Duodenal mucosa (tissue), 2 donors: ENCODE measurements around the gene BLOC1S5.

Source experiments
- H3K27ac ChIP-seq: one replicate; pipeline ENCODE4 v1.7.0; 2013; ENCODE audit warnings: low read depth, low read length
- H3K27me3 ChIP-seq, 2 donors: one replicate each; pipeline ENCODE4 v1.7.0; 2013; ENCODE audit warnings: low read length in 2 of 2, control low read depth in 1 of 2; ENCODE audit not compliant: insufficient read depth in 2 of 2, control insufficient read depth in 1 of 2
- H3K36me3 ChIP-seq, 2 donors: one replicate each; pipeline ENCODE4 v1.7.0; 2013; ENCODE audit warnings: low read length in 2 of 2, control low read depth in 1 of 2; ENCODE audit not compliant: insufficient read depth in 2 of 2, control insufficient read depth in 1 of 2
- H3K4me1 ChIP-seq, 2 donors: one replicate each; pipeline ENCODE4 v1.7.0; 2013; ENCODE audit warnings: low read length in 2 of 2, control low read depth in 1 of 2; ENCODE audit not compliant: insufficient read depth in 2 of 2, control insufficient read depth in 1 of 2
- H3K4me3 ChIP-seq, 2 donors: one replicate each; pipeline ENCODE4 v1.7.0; 2013; ENCODE audit warnings: low read length in 2 of 2, low read depth in 1 of 2
- H3K9ac ChIP-seq, 2 donors: one replicate each; pipeline ENCODE4 v1.7.0; 2013; ENCODE audit warnings: low read length in 2 of 2, low read depth in 1 of 2
- H3K9me3 ChIP-seq, 2 donors: one replicate each; pipeline ENCODE4 v1.7.0; 2013; ENCODE audit warnings: low read length in 2 of 2, control low read depth in 1 of 2; ENCODE audit not compliant: control insufficient read depth in 1 of 2

Gene BLOC1S5

GRCh38 chr6:8020083-8020482 is 44.1 kb downstream of the BLOC1S5 start:
- H3K9ac ChIP-seq: no peak overlapping the region
- no peaks in the 10 kb centered on the region for H3K27me3 ChIP-seq
- H3K4me3 ChIP-seq: no peak overlapping the region
- no peaks in the 10 kb centered on the region for H3K4me1 ChIP-seq
- no peak overlapping the region for H3K27ac ChIP-seq
- H3K9me3 ChIP-seq: no peaks in the 10 kb centered on the region
- no peaks in the 10 kb centered on the region for H3K36me3 ChIP-seq

- Histone ChIP-seq H3K27ac (no peak overlapping the region), H3K4me1 (no peaks in the 10 kb centered on the region), H3K36me3 (peaks cover 4 to 17% of the 10 kb centered on the region in 2 donors), H3K9ac (no peak overlapping the region), H3K4me3 (no peak overlapping the region), H3K27me3 (no peaks in the 10 kb centered on the region), H3K9me3 (no peaks in the 10 kb centered on the region)
These were observed 46.5 kb downstream of the BLOC1S5 start for GRCh38 chr6:8017705-8018104.

- Histone ChIP-seq H3K36me3 (peaks cover 4 to 17% of the 10 kb centered on the region in 2 donors), H3K27ac (no peak overlapping the region), H3K27me3 (no peaks in the 10 kb centered on the region), H3K9me3 (no peaks in the 10 kb centered on the region), H3K4me1 (no peaks in the 10 kb centered on the region), H3K9ac (no peak overlapping the region), H3K4me3 (peak overlapping the region in 1 of 2 donors; percentile 30)
These were observed 46.9 kb downstream of the BLOC1S5 start for GRCh38 chr6:8017276-8017701.

GRCh38 chr6:8014947-8015346 is 49.2 kb downstream of the BLOC1S5 start:
- Histone ChIP-seq H3K27me3 (no peaks in the 10 kb centered on the region), H3K4me3 (no peak overlapping the region), H3K27ac (no peak overlapping the region), H3K9me3 (no peaks in the 10 kb centered on the region), H3K36me3 (peaks cover 4 to 17% of the 10 kb centered on the region in 2 donors), H3K4me1 (no peaks in the 10 kb centered on the region), H3K9ac (no peak overlapping the region)

DNA sequence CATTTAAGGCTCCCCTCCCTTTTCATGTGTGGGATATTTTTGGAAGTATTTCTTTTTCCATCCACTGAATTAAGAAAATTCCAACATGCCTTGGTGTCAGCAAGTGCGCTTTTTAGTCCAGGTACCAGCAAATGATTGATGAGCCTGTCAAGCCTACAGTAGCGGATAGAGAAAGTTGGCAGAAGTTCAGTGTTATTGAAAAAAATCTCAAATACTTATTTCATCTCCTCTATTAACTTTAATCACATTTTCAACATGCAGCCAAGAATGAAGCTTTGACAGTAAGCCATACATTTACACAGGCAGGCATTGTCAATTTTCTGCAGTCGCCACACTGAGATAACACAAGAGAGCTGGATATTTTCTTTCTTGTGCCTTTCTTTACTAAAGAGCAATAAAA is 50.4 kb downstream of the BLOC1S5 start:
- Histone ChIP-seq H3K36me3 (peaks cover 4 to 17% of the 10 kb centered on the region in 2 donors), H3K27ac (no peak overlapping the region), H3K4me3 (no peak overlapping the region), H3K9ac (no peak overlapping the region), H3K27me3 (no peaks in the 10 kb centered on the region), H3K4me1 (no peaks in the 10 kb centered on the region), H3K9me3 (no peaks in the 10 kb centered on the region)

DNA sequence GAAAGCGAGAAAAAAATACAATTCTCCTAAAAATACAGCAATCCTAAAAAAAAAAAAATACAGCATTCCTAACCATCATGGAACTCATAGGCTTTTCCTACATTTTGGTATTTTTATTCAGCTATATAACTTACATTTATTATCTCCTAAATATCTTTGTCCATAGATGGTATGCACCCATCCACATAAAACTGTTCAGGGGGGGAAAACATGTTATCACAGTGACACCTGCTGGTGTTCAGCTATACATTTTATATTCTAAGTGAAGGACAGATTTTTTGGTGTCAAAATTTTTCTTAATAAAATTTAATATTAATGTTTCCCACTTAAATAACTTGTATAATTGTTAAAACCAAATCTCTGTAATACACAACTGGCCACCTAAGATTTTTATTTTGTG is 58.0 kb downstream of the BLOC1S5 start:
- no peaks in the 10 kb centered on the region for H3K9me3 ChIP-seq
- H3K36me3 ChIP-seq: no peaks in the 10 kb centered on the region
- no peak overlapping the region for H3K9ac ChIP-seq
- no peaks in the 10 kb centered on the region for H3K27me3 ChIP-seq
- no peaks in the 10 kb centered on the region for H3K4me1 ChIP-seq
- H3K4me3 ChIP-seq: no peak overlapping the region
- no peak overlapping the region for H3K27ac ChIP-seq

DNA sequence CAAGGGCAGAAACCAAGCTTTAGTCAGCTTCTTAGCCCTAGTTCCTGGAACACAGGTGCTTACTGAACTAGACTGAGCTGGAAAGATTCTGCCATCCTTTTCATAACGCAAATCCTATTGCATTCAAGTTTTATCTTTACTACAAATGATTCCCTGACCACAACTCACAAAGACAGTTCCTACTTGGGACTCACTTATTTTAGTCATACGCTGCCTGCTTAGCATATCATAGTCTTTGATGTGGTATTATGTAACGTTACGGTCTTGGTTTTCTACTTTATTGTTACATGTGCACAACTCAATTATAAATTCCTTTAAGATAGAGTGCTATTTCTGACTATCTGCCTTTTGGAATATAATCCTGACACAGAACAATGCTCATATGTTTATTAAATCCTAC is 59.1 kb downstream of the BLOC1S5 start:
- Histone ChIP-seq H3K4me3 (no peak overlapping the region), H3K4me1 (no peaks in the 10 kb centered on the region), H3K27me3 (no peaks in the 10 kb centered on the region), H3K9me3 (no peaks in the 10 kb centered on the region), H3K9ac (no peak overlapping the region), H3K27ac (no peak overlapping the region), H3K36me3 (no peaks in the 10 kb centered on the region)

DNA sequence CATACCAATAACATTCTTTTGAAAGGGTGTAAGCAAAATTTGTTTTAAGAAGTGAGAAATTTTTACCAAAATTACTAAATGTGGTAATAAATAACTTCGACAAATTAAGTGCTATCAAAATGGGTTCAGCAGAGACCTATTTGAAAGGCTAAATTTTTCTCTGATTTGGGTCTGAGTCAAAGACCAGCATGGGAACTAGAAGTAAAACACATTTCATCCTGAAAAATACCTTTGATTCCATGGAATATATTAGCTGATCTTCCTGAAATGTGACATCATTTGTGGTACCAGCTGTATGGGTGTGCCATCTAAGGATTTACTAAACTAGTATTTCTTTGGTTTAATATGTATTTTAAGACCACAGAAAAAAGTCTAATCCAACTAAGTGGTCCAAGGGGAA is 63.6 kb downstream of the BLOC1S5 start:
- Histone ChIP-seq H3K9ac (no peak overlapping the region), H3K27ac (no peak overlapping the region), H3K4me3 (no peak overlapping the region), H3K36me3 (no peaks in the 10 kb centered on the region), H3K9me3 (no peaks in the 10 kb centered on the region), H3K27me3 (no peaks in the 10 kb centered on the region), H3K4me1 (no peaks in the 10 kb centered on the region)

DNA sequence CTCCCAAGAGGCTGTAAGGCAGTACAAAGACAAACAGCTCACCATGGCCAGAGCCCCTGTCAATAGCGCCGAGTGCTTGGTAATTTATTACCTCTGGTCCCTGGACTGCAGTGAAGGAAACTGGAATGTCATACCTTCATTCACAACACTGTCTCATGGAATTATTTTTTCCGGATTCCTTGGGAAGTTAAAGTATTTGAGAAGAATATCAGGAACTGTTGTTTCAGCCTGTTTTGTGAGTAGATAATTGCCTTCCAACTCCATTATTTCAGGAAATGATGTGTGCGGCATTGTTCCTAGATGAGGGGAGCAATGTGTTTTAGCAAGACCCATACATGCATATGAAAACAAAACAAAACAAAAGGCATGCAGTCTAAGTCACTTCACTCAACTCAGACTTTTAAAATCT is 64.0 kb downstream of the BLOC1S5 start:
- H3K9me3 ChIP-seq: no peaks in the 10 kb centered on the region
- no peaks in the 10 kb centered on the region for H3K36me3 ChIP-seq
- H3K27me3 ChIP-seq: no peaks in the 10 kb centered on the region
- no peak overlapping the region for H3K4me3 ChIP-seq
- no peaks in the 10 kb centered on the region for H3K4me1 ChIP-seq
- no peak overlapping the region for H3K9ac ChIP-seq
- H3K27ac ChIP-seq: no peak overlapping the region

- Histone ChIP-seq H3K4me1 (no peaks in the 10 kb centered on the region), H3K9ac (no peak overlapping the region), H3K27me3 (no peaks in the 10 kb centered on the region), H3K9me3 (no peaks in the 10 kb centered on the region), H3K4me3 (no peak overlapping the region), H3K36me3 (no peaks in the 10 kb centered on the region), H3K27ac (no peak overlapping the region)
These were observed 65.0 kb downstream of the BLOC1S5 start for GRCh38 chr6:7999201-7999600.

GRCh38 chr6:7998103-7998725 is 66.0 kb downstream of the BLOC1S5 start:
- H3K4me3 ChIP-seq: no peak overlapping the region
- no peaks in the 10 kb centered on the region for H3K9me3 ChIP-seq
- H3K4me1 ChIP-seq: no peaks in the 10 kb centered on the region
- H3K27ac ChIP-seq: no peak overlapping the region
- no peaks in the 10 kb centered on the region for H3K27me3 ChIP-seq
- H3K36me3 ChIP-seq: no peaks in the 10 kb centered on the region
- H3K9ac ChIP-seq: no peak overlapping the region
